AG20443 (cell line): ENCODE measurements around the gene CEP126.
"Not testable (repeated sequence)": the region's sequence is repeated elsewhere in the genome, so short reads cannot be mapped to it uniquely, and the experiment has no call there.

ENCODE experiments used
- DNase-seq: peaks from one replicate; pipeline ENCODE4 v3.0.0; 2012; ENCODE audit warnings: low spot score, mixed read lengths

The CEP126 gene

GRCh38 chr11:101929294-101929915, 14.6 kb downstream of the CEP126 start:
- no peak for DNase-seq

- DNase-seq: no peak
Measured at GRCh38 chr11:101931692-101932091, 16.9 kb downstream of the CEP126 start.

- DNase-seq: no peak
Measured at GRCh38 chr11:101940901-101941520, 26.2 kb downstream of the CEP126 start.

GRCh38 chr11:101944923-101945322, 30.1 kb downstream of the CEP126 start:
- DNase-seq: no peak

GRCh38 chr11:101945448-101945847, 30.6 kb downstream of the CEP126 start:
- no peak for DNase-seq

GRCh38 chr11:101949680-101950220, 34.9 kb downstream of the CEP126 start:
- DNase-seq: no peak

- no peak for DNase-seq
Measured at GRCh38 chr11:101955278-101955677, 40.5 kb downstream of the CEP126 start.

GRCh38 chr11:101955701-101956100, 40.9 kb downstream of the CEP126 start:
- no peak for DNase-seq

GRCh38 chr11:101960231-101960630, 45.4 kb downstream of the CEP126 start:
- DNase-seq: no peak

GRCh38 chr11:101964200-101964599, 49.4 kb downstream of the CEP126 start:
- DNase-seq: not testable (repeated sequence)

- DNase-seq: peak; percentile 31
Measured at GRCh38 chr11:101974255-101974654, 59.4 kb downstream of the CEP126 start.

GRCh38 chr11:101974771-101975170, 60.0 kb downstream of the CEP126 start:
- DNase-seq: no peak

GRCh38 chr11:101975734-101976133, 60.9 kb downstream of the CEP126 start:
- no peak for DNase-seq

- no peak for DNase-seq
Measured at GRCh38 chr11:101987370-101987769, 72.6 kb downstream of the CEP126 start.

GRCh38 chr11:101993172-101993571, 78.4 kb downstream of the CEP126 start:
- no peak for DNase-seq

GRCh38 chr11:101994052-101994469, 79.3 kb downstream of the CEP126 start:
- DNase-seq: not testable (repeated sequence)

- DNase-seq: no peak
Measured at GRCh38 chr11:101996111-101996510, 81.3 kb downstream of the CEP126 start.

- no peak for DNase-seq
Measured at GRCh38 chr11:102001657-102002338, 87.0 kb downstream of the CEP126 start.

- no peak for DNase-seq
Measured at GRCh38 chr11:102004220-102004619, 89.4 kb downstream of the CEP126 start.

GRCh38 chr11:102005306-102005705, 90.5 kb downstream of the CEP126 start:
- no peak for DNase-seq

GRCh38 chr11:102006835-102007566, 92.2 kb downstream of the CEP126 start:
- no peak for DNase-seq
